Spleen (tissue), 11 donors: Measurements from ENCODE around the gene LNPEP. TPM values are rescaled to one million over a fixed set of nuclear protein-coding genes. Genes with fewer than 3 reads are reported as not detected.

Experiments used
- DNase-seq: peaks from one replicate; pipeline ENCODE4 v3.0.0-alpha.2; 2020
- H3K27ac ChIP-seq, 8 donors: fragments of 200-600 bp; sonication (generic) in 7 of 8; 1 replicate in 4 of 8; 2 replicates in 4 of 8; pipeline versions ENCODE4 v1.5.0 to v1.8.0; 2016 to 2021; ENCODE audit warnings: inconsistent platforms in 4 of 8, mild to moderate bottlenecking in 4 of 8, moderate library complexity in 1 of 8
- H3K27me3 ChIP-seq, 7 donors: fragments of 200-600 bp; sonication (generic) in 6 of 7; replicated peaks in 1 of 7; 1 replicate in 4 of 7; 2 replicates in 3 of 7; pipeline versions ENCODE4 v1.5.0 to v1.8.0; 2016 to 2021; ENCODE audit warnings: inconsistent platforms in 3 of 7, mild to moderate bottlenecking in 1 of 7
- H3K36me3 ChIP-seq, 6 donors: fragments of 200-600 bp; sonication (generic) in 5 of 6; 1 replicate in 4 of 6; 2 replicates in 2 of 6; pipeline versions ENCODE4 v1.5.0 to v1.8.0; 2016 to 2021; ENCODE audit warnings: inconsistent platforms in 2 of 6
- H3K4me1 ChIP-seq, 6 donors: fragments of 200-600 bp; sonication (generic) in 5 of 6; 1 replicate in 3 of 6; 2 replicates in 3 of 6; pipeline versions ENCODE4 v1.5.0 to v1.8.0; 2016 to 2021; ENCODE audit warnings: inconsistent platforms in 3 of 6
- H3K4me3 ChIP-seq, 8 donors: fragments of 200-600 bp; sonication (generic) in 7 of 8; 1 replicate in 4 of 8; 2 replicates in 4 of 8; pipeline versions ENCODE4 v1.5.0 to v1.8.0; 2016 to 2021; ENCODE audit warnings: inconsistent platforms in 4 of 8, mild to moderate bottlenecking in 4 of 8, moderate library complexity in 2 of 8
- H3K9me3 ChIP-seq, 8 donors: fragments of 200-600 bp; sonication (generic) in 7 of 8; 1 replicate in 4 of 8; 2 replicates in 4 of 8; pipeline versions ENCODE4 v1.5.0 to v1.8.0; 2016 to 2021; ENCODE audit warnings: inconsistent platforms in 4 of 8
- CTCF ChIP-seq, 11 experiments: fragments of 200-600 bp in 7 of 11; fragments of 450-650 bp in 4 of 11; sonication (generic) in 4 of 11; IDR thresholded peaks in 8 of 11; conservative IDR thresholded peaks in 3 of 11; 1 replicate in 7 of 11; 2 replicates in 4 of 11; pipeline versions ENCODE4 v1.4.0 to v1.8.0; 2016 to 2021; ENCODE audit warnings: antibody characterized with exemption in 11 of 11, inconsistent platforms in 4 of 11, mild to moderate bottlenecking in 1 of 11
- POLR2A ChIP-seq, 3 donors: fragments of 450-650 bp; IDR thresholded peaks; one replicate each; pipeline ENCODE4 v1.5.1; 2017; ENCODE audit warnings: antibody characterized with exemption in 3 of 3, mild to moderate bottlenecking in 1 of 3
- POLR2AphosphoS5 ChIP-seq, 3 donors: sonication (generic); formaldehyde crosslinking; IDR thresholded peaks; one replicate each; pipeline ENCODE4 v1.5.1; 2017; ENCODE audit warnings: antibody characterized with exemption in 3 of 3
- WGBS, 5 donors: extraction: QIAGEN DNeasy Blood & Tissue Kit in 3 of 5; methylation state at CpG; one replicate each; pipeline versions ENCODE4 v1.1.5 to v1.1.7; 2013 to 2018; 5-methylcytosine and 5-hydroxymethylcytosine counted together
- intact Hi-C: fragments of 100-400 bp; cut with DNase I; formaldehyde crosslinking; loops from one replicate; pipeline ENCODE4 v1.15.0; 2023; ENCODE audit warnings: low total_unique reads
- polyA plus RNA-seq, 3 donors: library from polyadenylated mRNA; stranded (reverse); fragments of 200-250 nt; gene quantifications; one replicate each; pipeline ENCODE4 v1.2.1, GENCODE V29; 2013
- total RNA-seq, 7 donors: library from RNA; depleted of rRNA in 3 of 7; stranded (reverse); fragments of >200 nt in 3 of 7; fragmentation: NEBNext Ultra II Directional in 4 of 7; extraction: Animal tissue kit (Norgen Biotek cat#: 25700) in 4 of 7; gene quantifications; one replicate each; pipeline versions ENCODE4 v1.1.0 to v1.2.1, GENCODE V29; 2016 to 2021
- donor health status: healthy with polysubstance abuse.
- donor health status: DM: no; HTN: no; CAD: no; lungs with moderate emphysema.
- donor health status: DM: no; HTN: no; CAD: no.
- donor health status: Bipolar disorder and iron deficiency.
- donor health status: healthy.
- donor health status: DM: no; HTN: no; CAD: no.
- donor health status: DM: yes; HTN: yes; CAD: no.

LNPEP gene
- total and polyA plus RNA-seq, 10 donors = 8.5 to 82.2 (median 65.9) TPM

GRCh38 chr5:96903300-96903699 is 32.6 kb upstream of the LNPEP start:
- WGBS, 5 donors = 90 to 97% (median 92%) methylated on average over 2 of the region's 2 CpGs
- DNase-seq = no peak
- no peak overlapping the region for H3K4me3 ChIP-seq
- no peaks in the 10 kb centered on the region for H3K27me3 ChIP-seq
- TF ChIP-seq CTCF (IDR thresholded peaks at IDR 0.05 in 8 of 11, conservative IDR thresholded peaks at IDR 0.05 in 3 of 11) (no peak), POLR2A (IDR thresholded peaks at IDR 0.05) (no peak), POLR2AphosphoS5 (IDR thresholded peaks at IDR 0.05) (no peak)
- peaks cover 0 to 100% (median 64%) of the 10 kb centered on the region in 6 donors for H3K36me3 ChIP-seq
- intact Hi-C loops = loop anchor here (10.0 kb wide), 1 partner anchor 128 kb away; no protein-coding TSS in a partner anchor
- H3K27ac ChIP-seq = peak overlapping the region in 2 of 8 donors; percentile 14 to 19
- no peaks in the 10 kb centered on the region for H3K9me3 ChIP-seq
- H3K4me1 ChIP-seq = peaks cover 0 to 10% (median 3%) of the 10 kb centered on the region in 6 donors

- Histone ChIP-seq H3K27ac (peak overlapping the region in 2 of 8 donors; percentile 27 to 52), H3K9me3 (no peaks in the 10 kb centered on the region), H3K27me3 (no peaks in the 10 kb centered on the region), H3K36me3 (peaks cover 0 to 100% (median 69%) of the 10 kb centered on the region in 6 donors), H3K4me1 (peaks cover 0 to 10% (median 3%) of the 10 kb centered on the region in 6 donors), H3K4me3 (no peak overlapping the region)
- intact Hi-C loops = loop anchor here (10.0 kb wide), 1 partner anchor 129 kb away; no protein-coding TSS in a partner anchor
- TF ChIP-seq POLR2AphosphoS5 (IDR thresholded peaks at IDR 0.05) (no peak), CTCF (IDR thresholded peaks at IDR 0.05 in 8 of 11, conservative IDR thresholded peaks at IDR 0.05 in 3 of 11) (no peak), POLR2A (IDR thresholded peaks at IDR 0.05) (no peak)
- DNase-seq = no peak
- 47 to 73% (median 54%) methylated on average over 3 of the region's 3 CpGs for WGBS, 5 donors
These were observed 31.6 kb upstream of the LNPEP start for GRCh38 chr5:96904054-96904931.

GRCh38 chr5:96905864-96906263 is 30.0 kb upstream of the LNPEP start:
- Histone ChIP-seq H3K36me3 (peaks cover 0 to 100% (median 66%) of the 10 kb centered on the region in 6 donors), H3K4me1 (peaks cover 0 to 10% (median 3%) of the 10 kb centered on the region in 6 donors), H3K9me3 (no peaks in the 10 kb centered on the region), H3K27me3 (no peaks in the 10 kb centered on the region), H3K4me3 (no peak overlapping the region), H3K27ac (no peak overlapping the region)
- 54 to 86% (median 78%) methylated on average over 3 of the region's 3 CpGs for WGBS, 5 donors
- intact Hi-C loops = loop anchor here (10.0 kb wide), 1 partner anchor 131 kb away; no protein-coding TSS in a partner anchor
- no peak for DNase-seq
- TF ChIP-seq POLR2A (IDR thresholded peaks at IDR 0.05) (no peak), CTCF (IDR thresholded peaks at IDR 0.05 in 8 of 11, conservative IDR thresholded peaks at IDR 0.05 in 3 of 11) (no peak), POLR2AphosphoS5 (IDR thresholded peaks at IDR 0.05) (no peak)

- Histone ChIP-seq H3K9me3 (no peaks in the 10 kb centered on the region), H3K4me3 (no peak overlapping the region), H3K36me3 (peaks cover 0 to 100% (median 43%) of the 10 kb centered on the region in 6 donors), H3K27ac (no peak overlapping the region), H3K27me3 (no peaks in the 10 kb centered on the region), H3K4me1 (peaks cover 0 to 7% (median 3%) of the 10 kb centered on the region in 6 donors)
- 90 to 96% (median 93%) methylated on average over 4 of the region's 4 CpGs for WGBS, 5 donors
- no peak for DNase-seq
- no peak for TF ChIP-seq POLR2AphosphoS5 (IDR thresholded peaks at IDR 0.05)
- TF ChIP-seq CTCF (IDR thresholded peaks at IDR 0.05 in 8 of 11, conservative IDR thresholded peaks at IDR 0.05 in 3 of 11) = no peak
- TF ChIP-seq POLR2A (IDR thresholded peaks at IDR 0.05) = no peak
- intact Hi-C loops = loop anchor here (10.0 kb wide), 1 partner anchor 134 kb away; no protein-coding TSS in a partner anchor
These were observed 26.9 kb upstream of the LNPEP start for GRCh38 chr5:96909003-96909402.
